GM10266 (cell line): Measurements from ENCODE around the gene CBX8.
A peak's percentile ranks its signal among the peaks of the same experiment; 100 is the strongest.

ENCODE experiments used
- DNase-seq: peaks from one replicate; pipeline ENCODE4 v3.0.0; 2012; ENCODE audit errors: extremely low spot score
- CTCF ChIP-seq: IDR thresholded peaks from 2 replicates; pipeline ENCODE4 v1.5.1; 2012; ENCODE audit warnings: mild to moderate bottlenecking, low read depth; ENCODE audit not compliant: control insufficient read depth, insufficient read depth; ENCODE audit errors: missing control alignments

Gene CBX8

GRCh38 chr17:79801156-79802038 lies 4.5 kb upstream of the CBX8 start:
- no peak for DNase-seq
- TF ChIP-seq CTCF: no peak

GRCh38 chr17:79800325-79801155 lies 3.7 kb upstream of the CBX8 start:
- no peak for TF ChIP-seq CTCF
- no peak for DNase-seq

- no peak for TF ChIP-seq CTCF
- no peak for DNase-seq
These were observed 2.9 kb upstream of the CBX8 start for GRCh38 chr17:79799538-79800324.

GRCh38 chr17:79799174-79799537 lies 2.3 kb upstream of the CBX8 start:
- TF ChIP-seq CTCF: no peak
- no peak for DNase-seq

GRCh38 chr17:79798299-79799173 lies 1.7 kb upstream of the CBX8 start:
- no peak for DNase-seq
- TF ChIP-seq CTCF: no peak

- DNase-seq: peak; percentile 75
- no peak for TF ChIP-seq CTCF
These were observed 818 bp upstream of the CBX8 start for GRCh38 chr17:79797492-79798298.
